Measurements from ENCODE around the gene RNF220.

DNA sequence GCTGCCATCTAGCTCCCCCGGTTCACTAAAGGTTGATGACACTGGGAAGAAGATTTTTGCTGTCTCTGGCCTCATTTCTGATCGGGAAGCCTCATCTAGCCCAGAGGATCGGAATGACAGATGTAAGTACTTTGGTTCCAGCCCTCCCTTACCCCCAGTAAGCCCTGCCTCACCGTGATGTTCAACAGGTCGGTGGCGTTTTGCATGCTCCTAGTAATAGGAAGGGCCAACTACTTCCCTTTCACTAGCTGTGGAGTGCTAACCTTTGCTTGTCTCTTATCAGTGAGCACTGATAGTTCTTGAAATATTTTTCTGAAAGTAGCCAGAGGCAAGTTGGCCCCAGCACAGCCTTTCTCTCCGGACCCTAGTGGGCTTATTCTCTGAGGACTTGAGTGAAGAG is 7.5 kb downstream of the RNF220 start:
- no peak for TF ChIP-seq POLR2AphosphoS5 (IDR thresholded peaks at IDR 0.05; ENCODE audit: control insufficient read depth, insufficient read depth, low read depth, low read length)
- TF ChIP-seq, protein P1, sequence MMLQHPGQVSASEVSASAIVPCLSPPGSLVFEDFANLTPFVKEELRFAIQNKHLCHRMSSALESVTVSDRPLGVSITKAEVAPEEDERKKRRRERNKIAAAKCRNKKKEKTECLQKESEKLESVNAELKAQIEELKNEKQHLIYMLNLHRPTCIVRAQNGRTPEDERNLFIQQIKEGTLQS (IDR thresholded peaks at IDR 0.05) = no peak
- TF ChIP-seq, protein P1 (CRISPR knock-in tag; conservative IDR thresholded peaks at IDR 0.05) = no peak
- no peak for TF ChIP-seq HCFC1 (IDR thresholded peaks at IDR 0.05; ENCODE audit: low read depth, low read length)
- TF ChIP-seq, protein P2, sequence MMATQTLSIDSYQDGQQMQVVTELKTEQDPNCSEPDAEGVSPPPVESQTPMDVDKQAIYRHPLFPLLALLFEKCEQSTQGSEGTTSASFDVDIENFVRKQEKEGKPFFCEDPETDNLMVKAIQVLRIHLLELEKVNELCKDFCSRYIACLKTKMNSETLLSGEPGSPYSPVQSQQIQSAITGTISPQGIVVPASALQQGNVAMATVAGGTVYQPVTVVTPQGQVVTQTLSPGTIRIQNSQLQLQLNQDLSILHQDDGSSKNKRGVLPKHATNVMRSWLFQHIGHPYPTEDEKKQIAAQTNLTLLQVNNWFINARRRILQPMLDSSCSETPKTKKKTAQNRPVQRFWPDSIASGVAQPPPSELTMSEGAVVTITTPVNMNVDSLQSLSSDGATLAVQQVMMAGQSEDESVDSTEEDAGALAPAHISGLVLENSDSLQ (IDR thresholded peaks at IDR 0.05) = no peak
- no peak for TF ChIP-seq ZNF274 (IDR thresholded peaks at IDR 0.05; ENCODE audit: borderline replicate concordance, low read depth, low read length)
- TF ChIP-seq, protein P3, sequence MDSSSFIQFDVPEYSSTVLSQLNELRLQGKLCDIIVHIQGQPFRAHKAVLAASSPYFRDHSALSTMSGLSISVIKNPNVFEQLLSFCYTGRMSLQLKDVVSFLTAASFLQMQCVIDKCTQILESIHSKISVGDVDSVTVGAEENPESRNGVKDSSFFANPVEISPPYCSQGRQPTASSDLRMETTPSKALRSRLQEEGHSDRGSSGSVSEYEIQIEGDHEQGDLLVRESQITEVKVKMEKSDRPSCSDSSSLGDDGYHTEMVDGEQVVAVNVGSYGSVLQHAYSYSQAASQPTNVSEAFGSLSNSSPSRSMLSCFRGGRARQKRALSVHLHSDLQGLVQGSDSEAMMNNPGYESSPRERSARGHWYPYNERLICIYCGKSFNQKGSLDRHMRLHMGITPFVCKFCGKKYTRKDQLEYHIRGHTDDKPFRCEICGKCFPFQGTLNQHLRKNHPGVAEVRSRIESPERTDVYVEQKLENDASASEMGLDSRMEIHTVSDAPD (CRISPR knock-in tag; IDR thresholded peaks at IDR 0.05) = no peak
- TF ChIP-seq RAD21 (CRISPR knock-in tag; conservative IDR thresholded peaks at IDR 0.05 in 1 of 2, IDR thresholded peaks at IDR 0.05 in 1 of 2) = no peak
- TF ChIP-seq MYC (IDR thresholded peaks at IDR 0.05; ENCODE audit: low read depth, low read length) = no peak
- no peak for TF ChIP-seq MYC (CRISPR knock-in tag; IDR thresholded peaks at IDR 0.05; ENCODE audit: borderline replicate concordance, low read depth)

All from K562 (cell line).